H9 (cell line): ENCODE data around the gene KIRREL3. TPM values are rescaled to one million over a fixed set of nuclear protein-coding genes. Genes with fewer than 3 reads are reported as not detected.

ENCODE experiments used
- DNase-seq: peaks from one replicate; pipeline ENCODE4 v3.0.0-alpha.2; 2017
- H2AFZ ChIP-seq: one replicate; pipeline ENCODE4 v1.6.1; 2013; ENCODE audit warnings: mild to moderate bottlenecking, low read length, control low read depth, moderate library complexity
- H2AK5ac ChIP-seq: 2 replicates; pipeline ENCODE4 v1.6.1; 2013; ENCODE audit warnings: low read length, control low read depth, mixed read lengths; ENCODE audit not compliant: insufficient read length
- H2BK120ac ChIP-seq: one replicate; pipeline ENCODE4 v1.6.1; 2013; ENCODE audit warnings: low read depth, mild to moderate bottlenecking, low read length, control low read depth, inconsistent platforms; ENCODE audit not compliant: poor library complexity, severe bottlenecking
- H2BK12ac ChIP-seq: 2 replicates; pipeline ENCODE4 v1.6.1; 2013; ENCODE audit warnings: low read length, control low read depth, mixed read lengths, low read depth; ENCODE audit not compliant: insufficient read length
- H2BK15ac ChIP-seq: 2 replicates; pipeline ENCODE4 v1.6.1; 2013; ENCODE audit warnings: low read depth, low read length, control low read depth
- H2BK20ac ChIP-seq: one replicate; pipeline ENCODE4 v1.6.1; 2013; ENCODE audit warnings: low read depth, mild to moderate bottlenecking, low read length, control low read depth, inconsistent platforms; ENCODE audit not compliant: poor library complexity, severe bottlenecking
- H2BK5ac ChIP-seq: 2 replicates; pipeline ENCODE4 v1.6.1; 2013; ENCODE audit warnings: low read length, control low read depth, mixed read lengths; ENCODE audit not compliant: insufficient read length
- H3K14ac ChIP-seq: 2 replicates; pipeline ENCODE4 v1.6.1; 2013; ENCODE audit warnings: low read length, control low read depth; ENCODE audit not compliant: insufficient read depth
- H3K18ac ChIP-seq: 2 replicates; pipeline ENCODE4 v1.6.1; 2013; ENCODE audit warnings: low read depth, mild to moderate bottlenecking, mixed read lengths, low read length, control low read depth; ENCODE audit not compliant: insufficient read length
- H3K23ac ChIP-seq: 2 replicates; pipeline ENCODE4 v1.6.1; 2013; ENCODE audit warnings: low read length, control low read depth, mixed read lengths, low read depth; ENCODE audit not compliant: insufficient read length
- H3K23me2 ChIP-seq: 2 replicates; pipeline ENCODE4 v1.6.1; 2013; ENCODE audit warnings: low read depth, mild to moderate bottlenecking, mixed read lengths, low read length, control low read depth; ENCODE audit not compliant: insufficient read length, poor library complexity, severe bottlenecking
- H3K27ac ChIP-seq: 2 replicates; pipeline ENCODE4 v1.5.1; 2013; ENCODE audit warnings: low read length, control low read depth, mixed read lengths, low read depth; ENCODE audit not compliant: insufficient read length
- H3K27me3 ChIP-seq: 2 replicates; pipeline ENCODE4 v1.6.1; 2013; ENCODE audit warnings: low read length, control low read depth, inconsistent platforms; ENCODE audit not compliant: insufficient read depth
- H3K4ac ChIP-seq: 2 replicates; pipeline ENCODE4 v1.6.1; 2013; ENCODE audit warnings: low read depth, mild to moderate bottlenecking, control low read depth, inconsistent platforms, low read length, moderate library complexity
- H3K4me1 ChIP-seq: 2 replicates; pipeline ENCODE4 v1.6.1; 2013; ENCODE audit warnings: low read length, control low read depth, inconsistent platforms; ENCODE audit not compliant: insufficient read depth
- H3K4me2 ChIP-seq: 2 replicates; pipeline ENCODE4 v1.6.1; 2013; ENCODE audit warnings: low read length, control low read depth, mixed read lengths; ENCODE audit not compliant: insufficient read length, insufficient read depth
- H3K56ac ChIP-seq: 2 replicates; pipeline ENCODE4 v1.6.1; 2013; ENCODE audit warnings: low read depth, mild to moderate bottlenecking, mixed read lengths, low read length, control low read depth; ENCODE audit not compliant: insufficient read length
- H3K79me1 ChIP-seq: 2 replicates; pipeline ENCODE4 v1.6.1; 2013; ENCODE audit warnings: low read depth, mild to moderate bottlenecking, moderate library complexity, low read length, control low read depth, inconsistent platforms; ENCODE audit not compliant: insufficient read depth, poor library complexity, severe bottlenecking
- H3K79me2 ChIP-seq: 2 replicates; pipeline ENCODE4 v1.6.1; 2013; ENCODE audit warnings: low read length, control low read depth, inconsistent platforms; ENCODE audit not compliant: insufficient read depth
- H3K9ac ChIP-seq: 2 replicates; pipeline ENCODE4 v1.6.1; 2013; ENCODE audit warnings: low read length, control low read depth, mixed read lengths; ENCODE audit not compliant: insufficient read length; ENCODE audit errors: extremely low read depth
- H3K9me3 ChIP-seq: one replicate; pipeline ENCODE4 v1.6.1; 2013; ENCODE audit warnings: low read depth, low read length, inconsistent platforms; ENCODE audit not compliant: control insufficient read depth
- H3T11ph ChIP-seq: one replicate; pipeline ENCODE4 v1.6.1; 2013; ENCODE audit warnings: mild to moderate bottlenecking, low read length, control low read depth, inconsistent platforms
- H4K20me1 ChIP-seq: one replicate; pipeline ENCODE4 v1.6.1; 2013; ENCODE audit not compliant: control insufficient read depth, insufficient read length, insufficient read depth
- H4K5ac ChIP-seq: 2 replicates; pipeline ENCODE4 v1.6.1; 2013; ENCODE audit warnings: low read depth, mild to moderate bottlenecking, mixed read lengths, low read length, control low read depth; ENCODE audit not compliant: insufficient read length
- H4K8ac ChIP-seq: replicated peaks from 2 replicates; pipeline ENCODE4 v1.6.1; 2013; ENCODE audit warnings: low read length, control low read depth, mixed read lengths, low read depth; ENCODE audit not compliant: insufficient read length
- H4K91ac ChIP-seq: 2 replicates; pipeline ENCODE4 v1.6.1; 2013; ENCODE audit warnings: low read depth, mild to moderate bottlenecking, moderate library complexity, mixed read lengths, low read length, control low read depth; ENCODE audit not compliant: insufficient read length
- H3K27ac Mint-ChIP-seq, 3 experiments: 2 replicates in 2 of 3; 3 replicates in 1 of 3; pipeline ENCODE4 v1.8.0; 2020 to 2021; ENCODE audit warnings: mixed read lengths in 3 of 3, mild to moderate bottlenecking in 1 of 3, moderate library complexity in 1 of 3
- H3K27me3 Mint-ChIP-seq: 2 replicates; pipeline ENCODE4 v1.8.0; 2021; ENCODE audit warnings: low read depth, mild to moderate bottlenecking, moderate library complexity, mixed read lengths
- H3K36me3 Mint-ChIP-seq, 3 experiments: 2 replicates in 2 of 3; 3 replicates in 1 of 3; pipeline ENCODE4 v1.8.0; 2020 to 2021; ENCODE audit warnings: low read depth in 3 of 3, mixed read lengths in 3 of 3; ENCODE audit not compliant: insufficient read depth in 1 of 3
- H3K4me1 Mint-ChIP-seq, 2 experiments: 2 replicates each; pipeline ENCODE4 v1.8.0; 2020; ENCODE audit warnings: mixed read lengths in 2 of 2
- H3K4me3 Mint-ChIP-seq, 2 experiments: 2 replicates in 1 of 2; 3 replicates in 1 of 2; pipeline ENCODE4 v1.8.0; 2020 to 2021; ENCODE audit warnings: mild to moderate bottlenecking in 2 of 2, mixed read lengths in 2 of 2, moderate library complexity in 1 of 2
- H3K9me3 Mint-ChIP-seq, 2 experiments: 2 replicates in 1 of 2; 3 replicates in 1 of 2; pipeline ENCODE4 v1.8.0; 2020; ENCODE audit warnings: mild to moderate bottlenecking in 2 of 2, mixed read lengths in 2 of 2, moderate library complexity in 1 of 2
- CTCF ChIP-seq: fragments of 200-600 bp; sonication (generic); conservative IDR thresholded peaks from 3 replicates; pipeline ENCODE4 v1.8.0; 2021; ENCODE audit warnings: antibody characterized with exemption, mild to moderate bottlenecking
- WGBS: extraction: QIAGEN DNeasy Blood & Tissue Kit; methylation state at CpG from one replicate; pipeline ENCODE4 v1.1.7; 2013; ENCODE audit warnings: missing lambda C conversion rate, low lambda C conversion rate, mixed read lengths; ENCODE audit not compliant: insufficient read length; ENCODE audit errors: extremely low coverage; 5-methylcytosine and 5-hydroxymethylcytosine counted together
- total RNA-seq: library from RNA; stranded (reverse); gene quantifications from 2 replicates; pipeline ENCODE4 v1.2.1, GENCODE V29; 2021

Gene KIRREL3
- total RNA-seq, 1 experiment from 2014 or later = 0.17 TPM

- Histone ChIP-seq H3K27me3 (no peaks in the 10 kb centered on the region), H3K56ac (no peak overlapping the region), H3K9ac (no peak overlapping the region), H2BK5ac (no peak overlapping the region), H3K79me2 (no peaks in the 10 kb centered on the region), H4K20me1 (no peaks in the 10 kb centered on the region), H2AK5ac (no peak overlapping the region), H3T11ph (no peak overlapping the region), H3K18ac (no peak overlapping the region), H4K5ac (no peak overlapping the region), H3K9me3 (no peaks in the 10 kb centered on the region), H3K79me1 (no peaks in the 10 kb centered on the region), H4K8ac (no peak overlapping the region), H3K14ac (no peak overlapping the region), H2BK15ac (no peak overlapping the region), H2BK120ac (no peak overlapping the region), H3K27ac (no peak overlapping the region), H2AFZ (no peak overlapping the region), H3K4me2 (no peak overlapping the region), H4K91ac (no peak overlapping the region), H3K23me2 (no peaks in the 10 kb centered on the region), H3K23ac (no peak overlapping the region), H3K4me1 (no peaks in the 10 kb centered on the region; the same call in 1 of the 2 replicates), H2BK12ac (no peak overlapping the region), H3K4ac (no peak overlapping the region), H2BK20ac (no peak overlapping the region)
- TF ChIP-seq CTCF = no peak
- Mint-ChIP-seq H3K9me3 (peaks cover 3 to 4% of the 10 kb centered on the region in 2 experiments; a peak in 1 of 5 replicates), H3K4me3 (no peak overlapping the region), H3K4me1 (peaks cover 13 to 21% of the 10 kb centered on the region in 2 experiments), H3K27me3 (peaks cover 14% of the 10 kb centered on the region), H3K36me3 (peaks cover 0 to 5% (median 0%) of the 10 kb centered on the region in 3 experiments; a peak in 1 of 7 replicates), H3K27ac (no peak overlapping the region)
- no peak for DNase-seq
- no CpG with 5 or more reads among the region's 8 CpGs for WGBS
Measured at GRCh38 chr11:126467471-126467870, 533.1 kb downstream of the KIRREL3 start.
